ENCODE measurements around the gene SLC22A3.

Gene SLC22A3

DNA sequence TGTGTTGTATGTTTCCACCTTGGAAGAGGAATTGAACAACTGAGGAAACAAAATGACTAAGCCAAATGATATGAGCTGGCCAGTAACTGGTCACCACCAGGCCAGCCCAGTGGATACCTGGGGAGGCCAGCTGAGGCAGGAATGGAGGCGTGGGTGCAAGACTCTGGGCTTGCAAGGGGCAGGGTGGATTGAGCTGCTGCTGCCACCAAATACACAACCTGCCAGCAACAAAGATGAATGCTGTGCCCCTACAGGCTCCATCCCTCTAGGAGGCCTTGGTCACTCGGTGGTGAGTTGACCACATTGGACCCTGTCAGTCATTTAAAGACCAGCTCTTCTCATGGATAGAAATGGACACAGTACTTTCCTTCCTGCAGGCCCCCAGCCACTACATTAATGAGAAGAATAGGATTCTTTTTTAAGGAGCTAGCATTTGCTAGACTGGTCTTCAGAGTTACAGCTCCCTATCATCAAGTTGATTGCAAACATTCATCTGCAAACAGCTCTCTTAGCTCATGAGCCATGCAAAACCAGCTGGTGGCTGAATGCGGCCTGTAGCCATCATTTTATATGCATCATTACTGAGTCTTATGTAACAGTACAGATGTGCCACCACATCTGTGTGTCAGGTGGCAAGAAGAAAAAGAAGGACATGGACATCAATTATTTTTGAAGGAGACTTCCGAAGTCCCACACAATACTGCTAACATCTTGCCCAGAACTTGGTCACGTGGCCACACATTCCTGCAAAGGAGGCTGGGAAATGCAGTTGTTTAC, 26.3 kb upstream of the SLC22A3 start:
- no peaks in the 10 kb centered on the region for H3K4me1 ChIP-seq (ENCODE audit: insufficient read depth, low read length)
- no peaks in the 10 kb centered on the region for H3K36me3 ChIP-seq (ENCODE audit: insufficient read depth, low read length)
- H3K4me3 ChIP-seq (ENCODE audit: low read length) = no peak overlapping the region
- H3K27me3 ChIP-seq (ENCODE audit: insufficient read depth, low read length) = no peaks in the 10 kb centered on the region
- no peak overlapping the region for H2AFZ ChIP-seq (ENCODE audit: low read depth, low read length)
- H3K9me3 ChIP-seq (ENCODE audit: low read length) = no peaks in the 10 kb centered on the region

DNA sequence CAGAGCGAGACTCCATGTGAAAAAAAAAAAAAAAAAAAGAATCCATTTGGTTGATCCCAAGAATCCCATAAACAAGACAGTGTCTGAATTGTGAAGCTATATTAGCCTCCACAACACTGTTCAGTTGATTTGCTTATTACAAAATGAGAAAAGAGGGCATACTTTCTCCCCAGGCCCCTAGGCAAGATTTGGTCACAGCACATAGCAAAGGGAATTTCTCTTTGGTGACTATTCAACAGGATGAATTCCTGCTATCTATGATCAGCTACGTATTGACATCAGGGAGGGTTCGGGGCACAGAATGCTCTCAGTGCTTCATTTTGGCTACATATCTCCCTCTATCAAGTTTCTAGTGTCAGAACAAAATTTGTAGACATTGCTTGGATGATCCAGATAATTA, 20.2 kb upstream of the SLC22A3 start:
- no peak overlapping the region for H3K4me3 ChIP-seq (ENCODE audit: low read length)
- no peaks in the 10 kb centered on the region for H3K36me3 ChIP-seq (ENCODE audit: insufficient read depth, low read length)
- no peaks in the 10 kb centered on the region for H3K4me1 ChIP-seq (ENCODE audit: insufficient read depth, low read length)
- peaks cover 15% of the 10 kb centered on the region for H3K27me3 ChIP-seq (ENCODE audit: insufficient read depth, low read length)
- H2AFZ ChIP-seq (ENCODE audit: low read depth, low read length) = no peak overlapping the region
- H3K9me3 ChIP-seq (ENCODE audit: low read length) = no peaks in the 10 kb centered on the region

- H3K4me1 ChIP-seq (ENCODE audit: insufficient read depth, low read length) = no peaks in the 10 kb centered on the region
- H3K27me3 ChIP-seq (ENCODE audit: insufficient read depth, low read length) = peaks cover 15% of the 10 kb centered on the region
- no peaks in the 10 kb centered on the region for H3K36me3 ChIP-seq (ENCODE audit: insufficient read depth, low read length)
- no peaks in the 10 kb centered on the region for H3K9me3 ChIP-seq (ENCODE audit: low read length)
- no peak overlapping the region for H2AFZ ChIP-seq (ENCODE audit: low read depth, low read length)
- H3K4me3 ChIP-seq (ENCODE audit: low read length) = no peak overlapping the region
Measured at GRCh38 chr6:160328447-160328846, 19.7 kb upstream of the SLC22A3 start.

GRCh38 chr6:160329188-160329587, 19.0 kb upstream of the SLC22A3 start:
- Histone ChIP-seq H3K4me1 (ENCODE audit: insufficient read depth, low read length) (no peaks in the 10 kb centered on the region), H3K4me3 (ENCODE audit: low read length) (no peak overlapping the region), H2AFZ (ENCODE audit: low read depth, low read length) (no peak overlapping the region), H3K9me3 (ENCODE audit: low read length) (no peaks in the 10 kb centered on the region), H3K36me3 (ENCODE audit: insufficient read depth, low read length) (no peaks in the 10 kb centered on the region), H3K27me3 (ENCODE audit: insufficient read depth, low read length) (peaks cover 15% of the 10 kb centered on the region)

DNA sequence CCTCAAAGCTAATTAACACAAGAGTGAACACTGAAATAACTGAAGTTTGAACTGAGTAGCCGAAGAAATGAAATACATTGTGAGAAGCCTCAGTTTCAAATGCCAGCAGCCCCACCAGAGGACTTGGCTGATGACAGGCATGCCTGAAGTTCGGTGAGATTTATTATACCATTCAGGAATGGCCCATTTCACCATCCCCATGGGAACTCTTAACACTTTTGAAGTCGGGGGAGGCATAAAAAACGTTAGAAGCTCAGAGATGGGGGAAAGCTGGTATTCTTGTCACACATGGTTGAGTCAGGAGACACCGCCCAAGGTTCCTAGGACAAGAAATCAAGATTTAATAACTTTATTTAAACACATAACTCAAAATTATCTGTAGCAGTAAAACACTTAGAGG, 17.6 kb upstream of the SLC22A3 start:
- Histone ChIP-seq H3K4me3 (ENCODE audit: low read length) (no peak overlapping the region), H2AFZ (ENCODE audit: low read depth, low read length) (no peak overlapping the region), H3K36me3 (ENCODE audit: insufficient read depth, low read length) (no peaks in the 10 kb centered on the region), H3K9me3 (ENCODE audit: low read length) (no peaks in the 10 kb centered on the region), H3K27me3 (ENCODE audit: insufficient read depth, low read length) (peaks cover 15% of the 10 kb centered on the region), H3K4me1 (ENCODE audit: insufficient read depth, low read length) (no peaks in the 10 kb centered on the region)

GRCh38 chr6:160331204-160331603, 17.0 kb upstream of the SLC22A3 start:
- H2AFZ ChIP-seq (ENCODE audit: low read depth, low read length) = no peak overlapping the region
- no peak overlapping the region for H3K4me3 ChIP-seq (ENCODE audit: low read length)
- H3K9me3 ChIP-seq (ENCODE audit: low read length) = no peaks in the 10 kb centered on the region
- H3K36me3 ChIP-seq (ENCODE audit: insufficient read depth, low read length) = no peaks in the 10 kb centered on the region
- H3K27me3 ChIP-seq (ENCODE audit: insufficient read depth, low read length) = peaks cover 15% of the 10 kb centered on the region
- no peaks in the 10 kb centered on the region for H3K4me1 ChIP-seq (ENCODE audit: insufficient read depth, low read length)

DNA sequence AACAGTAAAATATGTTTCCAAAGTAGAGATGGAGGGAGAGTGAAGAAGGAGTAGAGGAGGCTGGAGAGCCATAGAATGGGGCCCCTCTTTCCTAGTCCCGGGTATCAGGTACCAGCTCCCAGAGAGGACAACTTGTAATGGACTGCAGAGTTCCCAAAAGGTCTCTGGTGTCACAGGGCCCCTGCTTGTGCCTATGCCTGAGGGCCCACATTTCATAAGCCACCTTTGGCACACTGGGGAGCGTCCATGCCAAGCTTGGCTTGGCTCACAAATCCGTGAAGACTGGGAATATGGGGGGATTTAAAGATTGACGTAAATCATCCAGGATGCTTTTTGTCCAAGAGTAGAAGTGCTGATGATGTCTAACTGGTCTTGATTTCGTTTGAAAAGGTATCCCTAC, 16.4 kb upstream of the SLC22A3 start:
- H3K4me3 ChIP-seq (ENCODE audit: low read length) = no peak overlapping the region
- H3K9me3 ChIP-seq (ENCODE audit: low read length) = no peaks in the 10 kb centered on the region
- no peaks in the 10 kb centered on the region for H3K4me1 ChIP-seq (ENCODE audit: insufficient read depth, low read length)
- no peaks in the 10 kb centered on the region for H3K36me3 ChIP-seq (ENCODE audit: insufficient read depth, low read length)
- H3K27me3 ChIP-seq (ENCODE audit: insufficient read depth, low read length) = peaks cover 15% of the 10 kb centered on the region
- H2AFZ ChIP-seq (ENCODE audit: low read depth, low read length) = no peak overlapping the region

DNA sequence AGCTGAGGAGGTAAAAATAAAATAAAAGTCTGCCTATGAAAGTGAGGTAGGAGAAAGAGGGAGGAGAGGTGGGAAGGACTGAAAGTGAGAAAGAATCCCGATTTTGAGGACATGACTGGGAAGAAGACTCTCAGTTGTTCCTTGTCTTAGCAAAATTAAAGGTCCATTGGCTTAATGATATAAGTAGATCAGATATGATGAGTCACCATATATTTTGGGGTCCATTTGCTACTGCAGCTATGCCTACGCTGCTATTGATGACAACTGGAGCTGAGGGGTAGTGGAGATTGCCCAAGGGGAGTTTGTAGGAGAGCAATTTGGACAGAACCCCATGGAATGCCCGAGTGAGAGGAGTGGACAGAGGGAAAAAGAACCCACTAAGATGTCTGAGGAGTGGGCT, 15.1 kb upstream of the SLC22A3 start:
- Histone ChIP-seq H3K4me1 (ENCODE audit: insufficient read depth, low read length) (no peaks in the 10 kb centered on the region), H2AFZ (ENCODE audit: low read depth, low read length) (no peak overlapping the region), H3K27me3 (ENCODE audit: insufficient read depth, low read length) (peaks cover 12% of the 10 kb centered on the region), H3K36me3 (ENCODE audit: insufficient read depth, low read length) (no peaks in the 10 kb centered on the region), H3K4me3 (ENCODE audit: low read length) (no peak overlapping the region), H3K9me3 (ENCODE audit: low read length) (no peaks in the 10 kb centered on the region)

DNA sequence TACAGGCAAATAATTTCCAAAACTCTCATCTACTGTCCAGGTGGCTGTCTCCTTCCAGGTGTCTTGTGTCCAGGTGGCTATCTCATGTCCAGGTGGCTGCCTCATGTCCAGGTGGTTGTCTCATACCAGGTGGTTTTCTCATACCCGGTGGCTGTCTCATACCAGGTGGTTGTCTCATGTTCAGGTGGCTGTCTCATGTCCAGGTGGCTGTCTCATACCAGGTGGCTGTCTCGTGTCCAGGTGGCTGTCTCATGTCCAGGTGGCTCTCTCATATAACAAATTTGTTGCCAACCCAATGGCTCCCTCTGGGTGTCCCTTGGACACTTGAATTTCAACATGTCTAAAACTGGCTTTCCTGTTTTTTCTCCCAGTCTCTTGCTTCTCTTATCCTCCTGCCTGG, 14.3 kb upstream of the SLC22A3 start:
- Histone ChIP-seq H2AFZ (ENCODE audit: low read depth, low read length) (no peak overlapping the region), H3K36me3 (ENCODE audit: insufficient read depth, low read length) (no peaks in the 10 kb centered on the region), H3K4me3 (ENCODE audit: low read length) (no peak overlapping the region), H3K4me1 (ENCODE audit: insufficient read depth, low read length) (no peaks in the 10 kb centered on the region), H3K27me3 (ENCODE audit: insufficient read depth, low read length) (peaks cover 14% of the 10 kb centered on the region), H3K9me3 (ENCODE audit: low read length) (no peaks in the 10 kb centered on the region)

- no peak overlapping the region for H3K4me3 ChIP-seq (ENCODE audit: low read length)
- H3K4me1 ChIP-seq (ENCODE audit: insufficient read depth, low read length) = no peaks in the 10 kb centered on the region
- H2AFZ ChIP-seq (ENCODE audit: low read depth, low read length) = no peak overlapping the region
- no peaks in the 10 kb centered on the region for H3K9me3 ChIP-seq (ENCODE audit: low read length)
- peaks cover 10% of the 10 kb centered on the region for H3K27me3 ChIP-seq (ENCODE audit: insufficient read depth, low read length)
- H3K36me3 ChIP-seq (ENCODE audit: insufficient read depth, low read length) = no peaks in the 10 kb centered on the region
Measured at GRCh38 chr6:160336200-160336599, 12.0 kb upstream of the SLC22A3 start.

DNA sequence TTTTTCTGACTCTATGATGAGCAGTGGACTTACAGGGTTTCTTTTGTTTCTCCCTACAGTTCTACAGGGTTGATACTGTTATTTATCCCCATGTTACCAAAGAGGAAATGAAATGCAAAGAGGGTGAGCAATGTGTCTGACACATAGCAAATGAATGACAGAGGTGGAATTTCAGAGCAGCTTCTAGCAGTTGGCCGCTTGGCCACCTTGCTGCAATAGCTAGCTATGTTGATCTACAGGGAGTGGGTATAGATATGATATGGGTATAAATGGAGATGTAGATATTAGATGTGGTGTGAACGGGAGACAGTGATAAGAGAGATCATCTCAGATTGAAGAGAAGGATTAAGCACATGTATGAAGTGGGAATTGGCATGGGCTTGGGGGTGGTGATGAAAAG, 10.9 kb upstream of the SLC22A3 start:
- no peak overlapping the region for H3K4me3 ChIP-seq (ENCODE audit: low read length)
- H2AFZ ChIP-seq (ENCODE audit: low read depth, low read length) = no peak overlapping the region
- H3K9me3 ChIP-seq (ENCODE audit: low read length) = no peaks in the 10 kb centered on the region
- H3K27me3 ChIP-seq (ENCODE audit: insufficient read depth, low read length) = peaks cover 10% of the 10 kb centered on the region
- H3K4me1 ChIP-seq (ENCODE audit: insufficient read depth, low read length) = no peaks in the 10 kb centered on the region
- H3K36me3 ChIP-seq (ENCODE audit: insufficient read depth, low read length) = no peaks in the 10 kb centered on the region

DNA sequence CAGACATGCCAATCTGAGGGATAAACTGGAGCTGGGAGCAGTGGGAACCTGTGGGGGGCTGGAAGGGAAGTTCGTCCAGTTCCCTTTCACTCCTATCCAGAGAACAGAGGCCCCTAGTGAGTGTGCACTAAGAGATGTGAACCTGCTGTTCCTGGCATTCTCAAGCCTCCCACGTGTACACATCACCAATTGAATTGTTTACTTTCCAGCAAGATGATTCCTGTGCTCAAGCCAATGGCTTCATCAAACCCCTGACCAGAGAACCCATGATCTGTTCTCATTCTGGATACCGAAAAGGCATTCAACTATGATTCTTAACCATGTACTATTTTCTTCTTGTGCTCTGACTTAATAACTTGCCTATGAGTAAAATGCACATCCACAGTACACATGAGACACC, 10.2 kb upstream of the SLC22A3 start:
- Histone ChIP-seq H3K36me3 (ENCODE audit: insufficient read depth, low read length) (no peaks in the 10 kb centered on the region), H3K27me3 (ENCODE audit: insufficient read depth, low read length) (peaks cover 14% of the 10 kb centered on the region), H2AFZ (ENCODE audit: low read depth, low read length) (no peak overlapping the region)

DNA sequence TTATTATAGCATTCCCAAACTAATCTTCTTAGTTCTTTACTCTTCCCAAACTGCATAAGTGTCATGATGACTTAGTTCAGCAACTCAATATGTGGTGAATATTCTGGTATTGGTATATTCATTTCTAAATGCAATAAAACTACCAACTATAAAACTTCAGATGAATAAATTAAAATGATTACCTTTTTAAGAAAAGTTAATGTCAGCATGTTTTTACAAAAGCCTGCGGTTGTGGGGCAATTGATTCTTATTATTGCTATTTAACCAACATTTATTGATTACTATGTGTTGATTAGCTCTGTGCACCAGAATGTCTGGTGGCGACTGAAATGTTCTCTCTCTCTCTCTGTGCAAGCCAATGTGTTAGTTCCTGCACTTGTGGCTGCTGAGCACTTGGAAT, 5.0 kb upstream of the SLC22A3 start:
- H3K36me3 ChIP-seq (ENCODE audit: insufficient read depth, low read length) = no peaks in the 10 kb centered on the region
- peaks cover 53% of the 10 kb centered on the region for H3K27me3 ChIP-seq (ENCODE audit: insufficient read depth, low read length)
- H3K4me1 ChIP-seq (ENCODE audit: insufficient read depth, low read length) = no peaks in the 10 kb centered on the region
- peaks cover 2% of the 10 kb centered on the region for H3K9me3 ChIP-seq (ENCODE audit: low read length)
- no peak overlapping the region for H3K4me3 ChIP-seq (ENCODE audit: low read length)
- H2AFZ ChIP-seq (ENCODE audit: low read depth, low read length) = no peak overlapping the region

More for the DNA sequence above, 10.2 kb upstream of the SLC22A3 start:
- Histone ChIP-seq H3K9me3 (ENCODE audit: low read length) (no peaks in the 10 kb centered on the region), H3K4me3 (ENCODE audit: low read length) (no peak overlapping the region), H3K4me1 (ENCODE audit: insufficient read depth, low read length) (no peaks in the 10 kb centered on the region)

DNA sequence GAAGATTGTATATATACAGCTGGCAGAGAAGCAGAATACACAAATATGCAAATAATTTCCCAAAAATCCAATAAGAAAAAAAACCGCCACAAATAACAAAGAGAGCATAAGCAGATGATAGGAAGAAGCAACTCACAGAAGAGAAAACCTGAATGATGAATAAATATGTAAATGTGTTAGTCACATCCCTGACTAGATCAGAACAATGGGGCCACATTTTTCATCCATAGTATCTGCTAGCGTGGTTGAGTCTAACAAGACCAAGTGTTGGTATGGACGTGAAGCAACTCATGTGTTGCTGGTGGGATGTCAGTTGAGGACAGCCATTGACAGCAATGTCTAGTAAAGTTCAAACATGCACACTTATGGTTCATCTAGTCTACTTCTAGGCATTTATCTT, 3.9 kb upstream of the SLC22A3 start:
- Histone ChIP-seq H2AFZ (ENCODE audit: low read depth, low read length) (no peak overlapping the region), H3K9me3 (ENCODE audit: low read length) (peaks cover 2% of the 10 kb centered on the region), H3K27me3 (ENCODE audit: insufficient read depth, low read length) (peaks cover 62% of the 10 kb centered on the region), H3K36me3 (ENCODE audit: insufficient read depth, low read length) (no peaks in the 10 kb centered on the region), H3K4me3 (ENCODE audit: low read length) (no peak overlapping the region), H3K4me1 (ENCODE audit: insufficient read depth, low read length) (peaks cover 6% of the 10 kb centered on the region)

Data from neuron (in vitro differentiated cells).